ENCODE results near the gene RALY. TPM values are rescaled to one million over a fixed set of nuclear protein-coding genes. Genes with fewer than 3 reads are reported as not detected.

The RALY gene
- total RNA-seq, 2 donors from 2014 or later = 136 to 182 TPM

DNA sequence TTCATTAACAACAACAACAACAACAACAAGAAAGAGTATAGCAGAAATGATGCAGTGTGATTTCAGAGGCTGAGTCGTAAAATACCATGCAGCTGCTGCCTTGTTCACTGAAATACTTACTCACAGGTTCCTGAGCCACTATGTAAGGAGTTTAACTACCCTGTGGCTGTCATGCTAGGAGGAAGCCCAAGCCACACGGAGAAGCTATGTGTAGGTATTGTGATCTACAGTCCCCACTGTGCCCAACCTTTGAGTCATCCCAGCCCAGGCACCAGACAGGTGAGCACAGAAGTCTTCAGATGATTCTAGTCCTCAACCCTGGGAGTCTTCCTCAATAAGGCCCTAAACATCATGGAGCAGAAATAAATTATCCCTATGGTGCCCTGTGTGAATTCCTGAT lies 14.6 kb upstream of the RALY start:
- Histone ChIP-seq H3K4me3 (ENCODE audit: low read length) (no peak overlapping the region), H3K36me3 (ENCODE audit: control insufficient read depth, insufficient read depth, low read length) (no peaks in the 10 kb centered on the region), H3K27me3 (ENCODE audit: control insufficient read depth, insufficient read depth, low read length, poor library complexity, severe bottlenecking) (no peaks in the 10 kb centered on the region), H3K9me3 (ENCODE audit: control insufficient read depth, low read length) (peaks cover 5% of the 10 kb centered on the region), H3K4me1 (ENCODE audit: control insufficient read depth, insufficient read depth, low read length) (no peaks in the 10 kb centered on the region), H3K27ac (ENCODE audit: low read depth, low read length) (no peak overlapping the region), H3K9ac (ENCODE audit: extremely low read depth, low read length, poor library complexity, severe bottlenecking) (no peak overlapping the region)
- DNase-seq = no peak
- TF ChIP-seq, protein P1, sequence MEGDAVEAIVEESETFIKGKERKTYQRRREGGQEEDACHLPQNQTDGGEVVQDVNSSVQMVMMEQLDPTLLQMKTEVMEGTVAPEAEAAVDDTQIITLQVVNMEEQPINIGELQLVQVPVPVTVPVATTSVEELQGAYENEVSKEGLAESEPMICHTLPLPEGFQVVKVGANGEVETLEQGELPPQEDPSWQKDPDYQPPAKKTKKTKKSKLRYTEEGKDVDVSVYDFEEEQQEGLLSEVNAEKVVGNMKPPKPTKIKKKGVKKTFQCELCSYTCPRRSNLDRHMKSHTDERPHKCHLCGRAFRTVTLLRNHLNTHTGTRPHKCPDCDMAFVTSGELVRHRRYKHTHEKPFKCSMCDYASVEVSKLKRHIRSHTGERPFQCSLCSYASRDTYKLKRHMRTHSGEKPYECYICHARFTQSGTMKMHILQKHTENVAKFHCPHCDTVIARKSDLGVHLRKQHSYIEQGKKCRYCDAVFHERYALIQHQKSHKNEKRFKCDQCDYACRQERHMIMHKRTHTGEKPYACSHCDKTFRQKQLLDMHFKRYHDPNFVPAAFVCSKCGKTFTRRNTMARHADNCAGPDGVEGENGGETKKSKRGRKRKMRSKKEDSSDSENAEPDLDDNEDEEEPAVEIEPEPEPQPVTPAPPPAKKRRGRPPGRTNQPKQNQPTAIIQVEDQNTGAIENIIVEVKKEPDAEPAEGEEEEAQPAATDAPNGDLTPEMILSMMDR (conservative IDR thresholded peaks at IDR 0.05) = no peak
- H3K27me3 Mint-ChIP-seq (ENCODE audit: insufficient read depth) = no peaks in the 10 kb centered on the region
- H3K36me3 Mint-ChIP-seq (ENCODE audit: low read depth) = no peaks in the 10 kb centered on the region
- peaks cover 9% of the 10 kb centered on the region for H3K9me3 Mint-ChIP-seq
- WGBS, 2 experiments (ENCODE audit: insufficient coverage in 1 of 2, insufficient read length in 1 of 2) = 86 to 93% methylated on average over 1 to 2 of the region's 2 CpGs
- no peaks in the 10 kb centered on the region for H3K4me1 Mint-ChIP-seq
- no peak overlapping the region for H3K27ac Mint-ChIP-seq
- H3K4me3 Mint-ChIP-seq = no peak overlapping the region

DNA sequence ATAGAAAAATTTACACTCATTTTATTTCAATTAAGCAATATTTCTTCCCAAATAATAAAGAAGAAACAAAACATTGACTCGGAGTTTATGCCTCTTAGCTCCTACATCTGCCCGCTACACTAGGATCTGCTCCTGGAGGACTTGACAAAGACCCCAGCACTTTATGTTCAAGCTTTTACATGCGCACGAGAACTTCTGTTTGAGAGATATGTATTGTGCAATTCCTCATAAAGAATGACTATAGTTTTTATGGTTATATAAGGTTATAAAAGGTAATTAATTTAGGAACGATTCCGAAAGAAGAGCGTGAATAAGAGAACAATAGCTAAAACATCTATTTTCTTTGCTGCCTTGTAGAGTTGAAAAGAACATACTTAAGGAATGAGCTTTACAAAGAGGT lies 12.4 kb upstream of the RALY start:
- no peaks in the 10 kb centered on the region for H3K4me1 Mint-ChIP-seq
- H3K4me3 Mint-ChIP-seq = no peak overlapping the region
- Histone ChIP-seq H3K9me3 (ENCODE audit: control insufficient read depth, low read length) (peaks cover 5% of the 10 kb centered on the region), H3K27ac (ENCODE audit: low read depth, low read length) (no peak overlapping the region), H3K4me3 (ENCODE audit: low read length) (no peak overlapping the region), H3K9ac (ENCODE audit: extremely low read depth, low read length, poor library complexity, severe bottlenecking) (no peak overlapping the region), H3K4me1 (ENCODE audit: control insufficient read depth, insufficient read depth, low read length) (no peaks in the 10 kb centered on the region), H3K36me3 (ENCODE audit: control insufficient read depth, insufficient read depth, low read length) (no peaks in the 10 kb centered on the region), H3K27me3 (ENCODE audit: control insufficient read depth, insufficient read depth, low read length, poor library complexity, severe bottlenecking) (no peaks in the 10 kb centered on the region)
- H3K36me3 Mint-ChIP-seq (ENCODE audit: low read depth) = no peaks in the 10 kb centered on the region
- no peaks in the 10 kb centered on the region for H3K27me3 Mint-ChIP-seq (ENCODE audit: insufficient read depth)
- H3K9me3 Mint-ChIP-seq = peaks cover 9% of the 10 kb centered on the region
- H3K27ac Mint-ChIP-seq = no peak overlapping the region
- WGBS, 2 experiments (ENCODE audit: insufficient coverage in 1 of 2, insufficient read length in 1 of 2) = 93 to 96% methylated on average over 5 to 7 of the region's 7 CpGs
- DNase-seq = no peak
- TF ChIP-seq, protein P1 (conservative IDR thresholded peaks at IDR 0.05) = no peak

DNA sequence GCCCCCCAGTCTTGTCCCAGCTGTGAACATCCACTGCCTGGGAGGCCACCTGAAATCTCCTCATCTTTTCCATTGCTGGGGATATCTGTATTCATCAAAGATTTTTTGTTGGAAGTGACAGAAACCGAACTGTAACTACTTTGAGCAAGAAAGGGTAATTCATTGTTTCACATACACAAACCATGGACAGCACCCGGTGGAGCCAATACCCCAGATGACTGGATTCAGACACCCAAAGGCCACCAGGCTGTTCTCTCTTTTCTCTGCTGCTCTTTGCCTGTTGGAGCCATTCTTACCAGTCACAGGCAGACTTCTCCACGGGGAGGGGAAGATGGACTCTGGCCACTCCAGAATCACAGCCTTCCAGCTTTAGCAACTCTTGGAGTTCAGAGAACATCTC lies 11.7 kb upstream of the RALY start:
- Mint-ChIP-seq H3K4me1 (no peaks in the 10 kb centered on the region), H3K4me3 (no peak overlapping the region), H3K36me3 (ENCODE audit: low read depth) (no peaks in the 10 kb centered on the region), H3K27me3 (ENCODE audit: insufficient read depth) (no peaks in the 10 kb centered on the region), H3K9me3 (peaks cover 9% of the 10 kb centered on the region), H3K27ac (no peak overlapping the region)
- Histone ChIP-seq H3K36me3 (ENCODE audit: control insufficient read depth, insufficient read depth, low read length) (no peaks in the 10 kb centered on the region), H3K4me1 (ENCODE audit: control insufficient read depth, insufficient read depth, low read length) (no peaks in the 10 kb centered on the region), H3K4me3 (ENCODE audit: low read length) (no peak overlapping the region), H3K27ac (ENCODE audit: low read depth, low read length) (no peak overlapping the region), H3K9ac (ENCODE audit: extremely low read depth, low read length, poor library complexity, severe bottlenecking) (no peak overlapping the region), H3K9me3 (ENCODE audit: control insufficient read depth, low read length) (peaks cover 5% of the 10 kb centered on the region), H3K27me3 (ENCODE audit: control insufficient read depth, insufficient read depth, low read length, poor library complexity, severe bottlenecking) (no peaks in the 10 kb centered on the region)
- 80 to 88% methylated on average over 1 to 3 of the region's 3 CpGs for WGBS, 2 experiments (ENCODE audit: insufficient coverage in 1 of 2, insufficient read length in 1 of 2)
- no peak for DNase-seq
- TF ChIP-seq, protein P1 (conservative IDR thresholded peaks at IDR 0.05) = no peak

Data from endodermal cell (in vitro differentiated cells).